H54 (cell line): ENCODE results near the gene DNAAF1.

Experiments used
- DNase-seq: peaks from one replicate; pipeline ENCODE4 v3.0.0; 2011; ENCODE audit warnings: low spot score, mixed read lengths; ENCODE audit not compliant: insufficient read length
- FAIRE-seq: peaks from 3 replicates; lab custom pipeline; 2011; peaks lifted over from hg19 to GRCh38; lab: Jason Lieb, UNC
- POLR2A ChIP-seq: IDR thresholded peaks from 2 replicates; pipeline ENCODE4 v1.6.1; 2011; ENCODE audit warnings: low read depth, mild to moderate bottlenecking, low read length

The DNAAF1 gene

DNA sequence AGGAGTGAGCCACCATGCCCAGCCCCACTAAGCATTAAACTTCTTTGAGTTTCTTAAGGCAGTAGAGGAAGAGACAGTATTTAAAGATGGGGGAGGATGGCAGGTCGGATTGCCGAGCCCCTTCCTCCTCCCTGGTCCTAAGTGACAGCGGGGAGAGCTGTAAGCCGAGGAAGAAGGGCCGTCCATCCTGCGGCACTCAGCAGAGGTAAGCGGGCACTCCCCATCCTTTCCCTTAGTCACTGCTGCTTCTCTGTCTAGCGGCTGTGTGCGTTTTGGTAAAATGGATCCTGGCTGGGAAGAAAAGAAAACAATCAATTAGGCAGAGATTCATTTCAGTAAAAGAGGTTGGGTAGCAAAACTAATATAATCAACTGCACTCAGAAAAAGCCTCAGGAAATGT is 13.9 kb downstream of the DNAAF1 start:
- DNase-seq: no peak
- FAIRE-seq: no peak
- no peak for TF ChIP-seq POLR2A

GRCh38 chr16:84159800-84160199 is 14.7 kb downstream of the DNAAF1 start:
- FAIRE-seq: no peak
- no peak for TF ChIP-seq POLR2A

DNA sequence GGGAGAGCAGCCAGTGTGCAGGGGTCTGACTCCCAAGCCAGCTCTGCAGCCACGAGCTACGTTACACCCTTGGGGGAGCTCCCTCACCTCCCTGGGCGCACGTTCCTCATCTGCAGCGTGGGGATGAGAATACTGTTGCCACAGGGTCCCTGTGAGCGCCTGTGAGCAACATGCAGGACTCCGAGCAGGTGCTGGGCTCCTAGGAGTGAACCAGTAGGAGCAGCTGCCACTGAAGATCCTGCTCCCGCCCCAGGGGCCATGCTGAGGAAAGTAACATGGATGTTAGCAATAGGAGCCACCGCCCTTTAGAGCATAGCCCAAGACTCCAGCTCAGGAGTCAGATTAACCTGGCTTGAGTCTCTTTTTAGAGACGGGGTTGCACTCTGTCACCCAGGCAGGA is 15.9 kb downstream of the DNAAF1 start:
- DNase-seq (no peak), FAIRE-seq (no peak)
- no peak for TF ChIP-seq POLR2A

More at GRCh38 chr16:84159800-84160199, 14.7 kb downstream of the DNAAF1 start:
- no peak for DNase-seq

DNA sequence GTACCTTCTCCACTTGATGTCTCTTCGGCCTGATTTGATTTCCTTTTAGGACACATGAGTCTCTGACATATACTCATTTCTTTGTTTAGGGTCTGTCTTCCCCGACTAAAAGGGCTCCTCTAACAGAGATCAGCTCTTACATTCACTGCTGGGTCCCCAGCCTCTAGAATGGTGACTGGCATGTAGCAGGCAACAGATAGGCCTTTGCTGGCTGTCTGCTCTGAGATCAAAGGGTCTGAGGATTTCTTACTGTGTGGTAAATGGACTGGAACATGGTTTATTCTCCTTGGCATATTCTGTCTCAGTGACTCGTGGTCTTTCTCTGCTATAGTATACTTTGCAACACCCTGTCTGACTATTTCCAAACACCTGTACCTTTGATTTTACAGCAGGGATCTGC is 16.7 kb downstream of the DNAAF1 start:
- FAIRE-seq (no peak), DNase-seq (no peak)
- TF ChIP-seq POLR2A: no peak

GRCh38 chr16:84165746-84166145 is 20.6 kb downstream of the DNAAF1 start:
- no peak for TF ChIP-seq POLR2A
- FAIRE-seq (no peak), DNase-seq (no peak)

GRCh38 chr16:84166796-84167695 is 21.9 kb downstream of the DNAAF1 start:
- no peak for FAIRE-seq
- no peak for TF ChIP-seq POLR2A
- DNase-seq: no peak

DNA sequence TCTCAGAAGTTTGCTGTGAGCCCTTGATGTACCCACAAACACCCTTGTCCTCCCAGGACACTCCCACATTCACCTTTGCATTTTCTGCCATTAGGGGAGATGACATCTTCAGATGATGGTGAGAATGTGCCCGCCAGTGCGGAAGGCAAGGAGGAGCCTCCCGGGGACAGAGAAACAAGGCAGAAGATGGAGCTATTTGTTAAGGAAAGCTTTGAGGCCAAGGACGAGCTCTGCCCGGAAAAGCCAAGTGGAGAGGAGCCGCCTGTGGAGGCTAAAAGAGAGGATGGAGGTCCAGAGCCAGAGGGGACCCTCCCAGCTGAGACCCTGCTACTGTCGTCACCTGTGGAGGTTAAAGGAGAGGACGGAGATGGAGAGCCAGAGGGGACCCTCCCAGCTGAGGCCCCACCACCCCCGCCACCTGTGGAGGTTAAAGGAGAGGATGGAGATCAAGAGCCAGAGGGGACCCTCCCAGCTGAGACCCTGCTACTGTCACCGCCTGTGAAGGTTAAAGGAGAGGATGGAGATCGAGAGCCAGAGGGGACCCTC is 24.7 kb downstream of the DNAAF1 start:
- FAIRE-seq (no peak), DNase-seq (no peak)
- TF ChIP-seq POLR2A: no peak

DNA sequence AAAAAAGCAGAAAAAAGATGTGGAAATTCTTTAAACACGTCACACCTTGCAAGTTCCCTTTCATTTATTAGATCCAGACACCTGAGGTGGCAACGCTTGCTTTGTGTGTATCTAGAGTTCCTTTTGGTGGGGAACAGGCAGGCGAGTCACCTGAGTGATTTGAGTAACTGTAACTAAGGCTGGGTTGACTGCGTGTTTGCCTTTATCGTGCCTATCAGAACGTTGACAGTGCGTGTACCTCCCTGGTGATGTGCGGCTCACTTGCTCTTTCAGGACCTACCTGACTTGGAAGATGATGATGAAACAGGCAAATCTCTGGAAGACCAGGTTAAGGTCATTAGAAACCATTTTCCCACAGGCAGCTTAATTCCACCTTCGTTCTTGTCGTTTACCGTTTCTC is 29.3 kb downstream of the DNAAF1 start:
- TF ChIP-seq POLR2A: no peak
- FAIRE-seq (no peak), DNase-seq (no peak)

GRCh38 chr16:84175350-84176081 is 30.4 kb downstream of the DNAAF1 start:
- FAIRE-seq: no peak
- no peak for DNase-seq
- no peak for TF ChIP-seq POLR2A

DNA sequence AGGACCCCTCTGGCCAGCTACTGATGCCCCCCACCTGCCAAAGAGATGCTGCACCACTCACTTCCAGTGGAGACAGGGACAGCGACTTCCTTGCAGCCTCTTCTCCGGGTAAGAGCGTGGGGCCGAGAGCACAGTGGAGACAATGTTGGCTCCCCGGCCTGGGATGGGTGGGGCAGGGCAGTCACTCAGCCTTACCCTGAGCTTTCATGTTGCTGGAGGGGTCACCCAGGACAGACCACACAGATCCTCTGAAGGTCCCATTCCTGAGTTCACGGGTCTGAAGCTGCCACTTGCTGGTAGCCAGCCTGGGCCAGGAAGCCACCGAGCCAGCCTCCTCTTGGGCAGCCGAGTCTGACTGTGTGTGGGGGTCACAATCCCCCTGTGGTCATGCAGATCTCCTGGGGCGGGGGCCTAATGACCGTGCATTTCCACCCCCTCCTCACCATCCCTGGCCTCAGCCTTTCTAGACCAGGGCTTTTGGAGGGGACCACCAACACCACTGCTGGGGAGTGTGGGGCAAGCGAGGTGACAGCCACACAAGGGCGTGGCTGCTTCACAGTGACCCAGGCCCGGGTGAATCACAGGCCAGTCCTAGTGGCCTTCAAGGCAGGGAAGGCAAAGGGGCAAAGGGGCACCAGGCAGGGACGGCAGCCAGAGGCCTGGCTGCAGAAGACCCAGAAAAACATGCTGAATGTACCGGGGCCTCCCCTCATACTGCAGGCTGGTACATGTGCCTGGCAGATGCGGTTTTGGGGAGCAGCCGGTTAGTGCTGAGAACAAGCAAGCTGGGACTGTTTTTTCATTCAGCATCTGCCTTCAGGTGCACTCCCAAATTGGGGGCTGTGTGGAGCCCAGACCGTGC is 31.3 kb downstream of the DNAAF1 start:
- DNase-seq (no peak), FAIRE-seq (no peak)
- TF ChIP-seq POLR2A: no peak

DNA sequence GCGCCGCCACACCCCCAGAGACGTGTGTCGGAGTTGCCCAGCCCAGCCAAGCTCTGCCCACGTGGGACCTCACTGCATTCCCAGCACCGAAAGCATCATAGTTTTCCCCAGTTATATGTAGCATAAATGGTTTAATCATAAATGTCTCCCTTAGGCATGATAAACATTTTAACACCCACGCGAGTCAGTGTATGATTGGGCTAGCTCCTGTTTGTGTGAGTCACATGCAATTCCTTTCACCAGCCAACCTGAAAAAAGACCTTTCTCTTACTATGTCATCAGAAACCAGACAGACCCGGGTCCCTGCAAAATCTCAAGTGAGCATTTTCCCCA is 32.6 kb downstream of the DNAAF1 start:
- TF ChIP-seq POLR2A: no peak
- FAIRE-seq (no peak), DNase-seq (no peak)

DNA sequence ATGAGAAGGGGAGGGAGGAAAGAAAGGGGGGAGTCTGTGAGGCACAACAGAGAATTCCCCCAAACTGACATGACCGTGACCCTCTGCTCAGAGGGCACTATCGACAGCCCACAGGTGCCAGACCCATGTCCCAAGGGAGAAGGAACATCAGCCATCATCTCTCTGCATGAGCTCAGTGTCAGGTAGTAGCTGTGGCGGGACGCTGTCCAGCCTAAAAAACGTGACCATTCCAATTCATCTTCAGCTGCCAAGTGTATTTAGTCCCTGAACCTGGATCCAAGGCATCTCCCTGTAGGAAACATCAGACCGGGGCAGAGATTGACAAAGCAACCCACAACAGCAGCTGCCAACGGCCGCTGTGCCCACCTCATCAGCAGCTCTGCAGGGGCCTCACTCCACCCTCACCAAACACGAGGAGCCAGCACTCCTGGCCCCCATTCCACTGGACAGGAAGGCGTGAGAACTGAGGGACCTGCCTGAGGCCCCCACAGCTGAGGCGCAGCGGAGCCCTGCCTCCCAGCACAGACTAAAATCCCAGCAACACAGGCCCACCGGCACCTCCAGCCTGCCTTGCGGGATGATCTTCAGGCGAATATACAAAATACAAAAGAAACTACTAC is 33.1 kb downstream of the DNAAF1 start:
- DNase-seq (no peak), FAIRE-seq (no peak)
- TF ChIP-seq POLR2A: no peak
